ENCODE measurements around the gene PCP2. TPM values are rescaled to one million over a fixed set of nuclear protein-coding genes. Genes with fewer than 3 reads are reported as not detected.

The PCP2 gene
- total RNA-seq, 1 experiment from 2014 or later = not detected

GRCh38 chr19:7606289-7606688, 27.2 kb downstream of the PCP2 start:
- H4K91ac ChIP-seq (ENCODE audit: insufficient read length, low read depth, low read length) = no peak overlapping the region
- no peak overlapping the region for H4K8ac ChIP-seq (replicated peaks; ENCODE audit: insufficient read length, low read depth, low read length)
- no peak overlapping the region for H2AK5ac ChIP-seq (ENCODE audit: insufficient read length, low read length)
- H4K5ac ChIP-seq (ENCODE audit: insufficient read length, low read depth, low read length) = no peak overlapping the region
- peaks cover 1% of the 10 kb centered on the region; the same call in 1 of the 2 replicates for H3K27me3 Mint-ChIP-seq (ENCODE audit: low read depth)
- no peak overlapping the region for H3K23ac ChIP-seq (ENCODE audit: insufficient read length, low read depth, low read length)
- H3K4me3 Mint-ChIP-seq = no peak overlapping the region
- no CpG with 5 or more reads among the region's 17 CpGs for WGBS (ENCODE audit: extremely low coverage, insufficient read length, low lambda C conversion rate)
- H3K9me3 Mint-ChIP-seq = peaks cover 0 to 2% of the 10 kb centered on the region in 2 experiments; a peak in 1 of 5 replicates
- H3K4me2 ChIP-seq (ENCODE audit: insufficient read depth, insufficient read length, low read length) = no peak overlapping the region
- H2BK12ac ChIP-seq (ENCODE audit: insufficient read length, low read depth, low read length) = no peak overlapping the region
- H2AFZ ChIP-seq (ENCODE audit: low read length) = no peak overlapping the region
- no peak for TF ChIP-seq CTCF (conservative IDR thresholded peaks at IDR 0.05)
- no peak for DNase-seq
- no peak overlapping the region for H2BK5ac ChIP-seq (ENCODE audit: insufficient read length, low read length)
- H3K27ac Mint-ChIP-seq = no peak overlapping the region
- peaks cover 12 to 33% (median 33%) of the 10 kb centered on the region in 3 experiments for H3K36me3 Mint-ChIP-seq (ENCODE audit: insufficient read depth in 1 of 3, low read depth in 3 of 3)
- no peak overlapping the region for H3K9ac ChIP-seq (ENCODE audit: extremely low read depth, insufficient read length, low read length)
- no peak overlapping the region for H2BK20ac ChIP-seq (ENCODE audit: low read depth, low read length, poor library complexity, severe bottlenecking)
- H3T11ph ChIP-seq (ENCODE audit: low read length) = no peak overlapping the region
- peaks cover 5 to 23% of the 10 kb centered on the region in 2 experiments for H3K4me1 Mint-ChIP-seq
- peaks cover 5% of the 10 kb centered on the region for H3K79me1 ChIP-seq (ENCODE audit: insufficient read depth, low read depth, low read length, poor library complexity, severe bottlenecking)
- no peak overlapping the region for H2BK120ac ChIP-seq (ENCODE audit: low read depth, low read length, poor library complexity, severe bottlenecking)
- H2BK15ac ChIP-seq (ENCODE audit: low read depth, low read length) = no peak overlapping the region
- no peak overlapping the region for H3K56ac ChIP-seq (ENCODE audit: insufficient read length, low read depth, low read length)
- H3K79me2 ChIP-seq (ENCODE audit: insufficient read depth, low read length) = no peaks in the 10 kb centered on the region
- H3K4ac ChIP-seq (ENCODE audit: low read depth, low read length) = no peak overlapping the region
- no peaks in the 10 kb centered on the region; the same call in 1 of the 2 replicates for H3K4me1 ChIP-seq (ENCODE audit: insufficient read depth, low read length)
- no peak overlapping the region for H3K14ac ChIP-seq (ENCODE audit: insufficient read depth, low read length)
- H3K18ac ChIP-seq (ENCODE audit: insufficient read length, low read depth, low read length) = no peak overlapping the region
- no peaks in the 10 kb centered on the region for H3K9me3 ChIP-seq (ENCODE audit: control insufficient read depth, low read depth, low read length)
- H4K20me1 ChIP-seq (ENCODE audit: control insufficient read depth, insufficient read depth, insufficient read length) = no peaks in the 10 kb centered on the region
- H3K27ac ChIP-seq (ENCODE audit: insufficient read length, low read depth, low read length) = no peak overlapping the region
- no peaks in the 10 kb centered on the region for H3K27me3 ChIP-seq (ENCODE audit: insufficient read depth, low read length)
- H3K23me2 ChIP-seq (ENCODE audit: insufficient read length, low read depth, low read length, poor library complexity, severe bottlenecking) = no peaks in the 10 kb centered on the region
